Fibroblast of peridontal ligament (primary cell): ENCODE results near the gene ATF7.

Experiments
- DNase-seq: peaks from one replicate; pipeline ENCODE4 v3.0.0-alpha.2; 2010; ENCODE audit errors: extremely low read depth

ATF7 gene

DNA sequence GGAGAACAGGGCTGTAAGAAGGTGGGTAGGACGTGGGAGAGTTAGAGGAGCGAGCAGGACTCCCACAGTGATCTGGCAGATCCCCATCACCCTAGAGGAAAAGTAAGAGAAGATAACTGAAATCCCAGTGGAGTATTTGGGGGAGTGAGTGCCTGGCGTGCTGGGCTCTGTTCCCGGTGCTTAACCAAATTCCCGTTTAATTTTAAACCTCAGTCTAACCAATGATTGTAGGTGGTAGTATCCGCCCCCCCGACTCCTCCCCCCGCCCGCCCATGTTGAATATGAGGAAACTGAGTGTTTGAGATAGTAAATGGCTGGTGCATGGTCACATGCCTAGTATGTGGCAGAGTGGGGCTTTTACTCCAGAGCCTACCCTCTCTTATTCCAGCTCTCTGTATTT lies 123.9 kb downstream of the ATF7 start:
- peak; percentile 65 for DNase-seq

DNA sequence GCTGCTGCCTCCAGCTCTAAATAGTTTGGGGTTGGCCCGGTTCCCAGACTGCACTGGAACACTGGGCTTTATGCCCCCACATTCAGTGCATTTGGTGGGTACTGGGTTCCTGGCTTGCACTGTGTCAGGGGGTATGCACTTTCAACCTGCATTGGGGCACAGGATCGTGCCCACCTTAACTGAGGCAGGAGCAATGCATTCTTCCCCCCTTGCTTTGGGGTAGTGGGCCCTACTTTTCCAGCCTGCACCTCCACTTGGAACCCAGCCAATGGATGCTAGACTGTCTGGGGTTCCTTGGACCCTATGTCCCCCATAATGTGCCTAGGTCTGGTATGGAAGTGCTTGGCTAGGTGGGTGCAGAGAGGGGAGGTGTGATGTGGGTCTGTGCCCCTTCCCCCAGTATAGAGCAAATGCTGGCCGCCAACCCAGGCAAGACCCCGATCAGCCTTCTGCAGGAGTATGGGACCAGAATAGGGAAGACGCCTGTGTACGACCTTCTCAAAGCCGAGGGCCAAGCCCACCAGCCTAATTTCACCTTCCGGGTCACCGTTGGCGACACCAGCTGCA lies 124.5 kb downstream of the ATF7 start:
- no peak for DNase-seq

DNA sequence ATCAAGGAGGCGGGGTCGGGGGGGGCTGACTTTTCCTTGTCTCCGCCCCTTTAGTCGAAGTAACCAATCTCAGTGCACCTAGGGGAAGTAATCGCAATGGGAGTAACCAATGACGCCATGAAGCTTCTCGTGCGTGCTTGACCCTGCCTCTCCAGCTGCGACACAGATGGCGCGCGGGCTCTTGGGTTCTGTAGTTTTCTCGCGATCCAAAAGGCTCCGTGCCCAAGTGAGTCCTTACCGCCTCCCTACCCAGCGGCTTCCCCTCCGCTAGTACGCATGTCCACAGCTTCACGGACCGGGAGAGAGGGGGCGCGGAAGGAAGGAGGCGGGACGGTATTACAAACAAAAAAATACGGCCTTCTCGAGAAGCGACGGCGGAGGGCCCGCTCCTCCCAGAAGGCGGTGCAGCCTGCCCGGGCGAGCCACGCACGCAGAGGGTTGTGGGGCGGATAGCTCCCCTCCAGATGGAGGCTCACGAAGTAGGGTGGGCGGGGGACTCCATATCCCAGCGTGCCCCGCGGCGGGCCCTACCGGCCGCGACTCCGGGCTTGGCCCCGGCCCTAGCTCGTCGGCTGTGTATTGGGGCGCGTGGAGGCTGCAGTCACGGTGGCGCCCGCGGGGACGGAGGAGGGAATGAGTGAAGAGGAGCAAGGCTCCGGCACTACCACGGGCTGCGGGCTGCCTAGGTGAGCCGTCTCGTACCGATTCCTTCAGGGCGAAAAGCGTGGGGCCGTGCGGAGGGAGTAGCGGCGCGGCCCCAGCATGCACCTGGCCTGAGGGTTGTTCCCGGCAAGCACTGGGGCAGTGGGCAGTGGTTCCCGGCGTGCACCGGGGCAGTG lies 125.2 kb downstream of the ATF7 start, which contains the start of gene TARBP2:
Gene TARBP2, plus strand, starts transcription at position 508 of the 839 bp plus-strand sequence. Its CDS starts 126 bp downstream, at position 634.
- peak; percentile 100 for DNase-seq

DNA sequence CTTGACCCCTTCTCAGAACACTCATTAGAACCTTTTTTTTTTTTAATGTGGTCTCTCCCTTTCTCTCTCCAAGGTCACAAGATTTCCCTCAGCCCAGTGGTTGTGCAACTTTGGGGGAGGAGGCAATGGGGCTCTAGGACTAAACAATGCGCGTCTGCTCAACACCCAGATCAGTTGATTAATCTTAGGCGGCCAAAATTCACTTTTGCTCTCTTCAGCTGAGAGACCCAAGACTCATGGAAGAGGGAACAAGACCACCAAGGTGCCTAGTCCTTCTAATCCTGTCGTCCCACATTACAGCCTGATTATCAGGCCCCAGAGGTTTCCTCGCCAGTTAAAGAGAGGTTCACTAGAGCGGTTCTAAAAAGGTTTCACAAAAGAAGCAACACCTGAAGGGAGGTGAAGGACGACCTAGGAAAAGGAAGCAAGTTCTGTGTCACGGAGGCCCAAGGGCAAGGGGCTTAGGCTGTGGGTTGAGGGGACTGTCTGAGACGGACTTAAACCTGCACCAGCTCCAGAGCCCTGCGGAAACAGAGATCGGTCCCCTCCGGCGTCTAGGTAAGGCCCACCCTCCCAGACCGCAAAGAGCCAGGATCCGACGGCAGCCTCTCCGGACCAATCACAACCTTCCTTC lies 125.9 kb downstream of the ATF7 start:
- DNase-seq: peak; percentile 88

DNA sequence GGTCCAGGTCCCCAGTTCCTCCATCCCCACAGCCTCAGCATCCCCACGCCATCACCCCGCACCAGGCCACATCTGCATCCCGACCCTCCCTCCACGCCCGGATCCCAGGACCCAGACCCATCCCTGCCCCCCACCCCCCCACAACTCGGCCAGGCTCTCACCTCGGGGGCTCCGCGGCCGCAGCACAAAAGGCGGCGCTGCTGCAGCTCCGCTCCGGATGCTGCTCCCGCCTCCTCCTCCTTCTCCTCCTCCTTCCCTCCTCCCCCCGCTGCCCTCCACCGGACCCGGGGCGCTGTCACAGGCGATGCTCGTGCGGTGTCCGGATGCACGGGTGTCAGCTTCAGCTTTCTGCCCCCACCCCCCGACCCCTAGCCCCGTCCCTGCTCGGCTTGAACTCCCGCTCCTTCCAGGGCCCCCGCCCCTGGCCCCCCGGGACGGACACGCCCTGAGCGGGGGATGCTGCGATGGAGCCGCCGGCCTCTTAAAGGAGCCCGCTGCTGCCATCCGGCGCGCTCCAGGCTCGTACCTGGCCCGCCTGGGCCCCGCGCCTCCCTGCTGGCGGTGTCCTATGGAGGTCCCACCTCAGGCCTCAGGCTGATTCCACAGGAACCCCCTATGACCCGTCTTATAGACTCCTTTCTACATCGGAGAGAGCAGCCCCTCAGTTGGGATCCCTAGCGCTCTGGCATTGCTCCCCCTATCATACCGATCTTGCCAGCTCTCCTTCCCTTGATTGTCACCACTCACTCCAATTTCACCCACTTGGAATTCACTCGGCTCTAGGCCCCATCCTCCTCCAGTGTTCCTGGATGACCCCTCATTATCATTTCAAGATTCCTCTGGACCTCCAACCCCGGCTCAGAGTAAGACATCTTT lies 126.7 kb downstream of the ATF7 start, which contains the start of gene MAP3K12:
Gene MAP3K12, minus strand, starts transcription at position 193 of the 876 bp plus-strand sequence. CDS start 12,067 bp downstream, outside the sequence.
- DNase-seq: no peak

DNA sequence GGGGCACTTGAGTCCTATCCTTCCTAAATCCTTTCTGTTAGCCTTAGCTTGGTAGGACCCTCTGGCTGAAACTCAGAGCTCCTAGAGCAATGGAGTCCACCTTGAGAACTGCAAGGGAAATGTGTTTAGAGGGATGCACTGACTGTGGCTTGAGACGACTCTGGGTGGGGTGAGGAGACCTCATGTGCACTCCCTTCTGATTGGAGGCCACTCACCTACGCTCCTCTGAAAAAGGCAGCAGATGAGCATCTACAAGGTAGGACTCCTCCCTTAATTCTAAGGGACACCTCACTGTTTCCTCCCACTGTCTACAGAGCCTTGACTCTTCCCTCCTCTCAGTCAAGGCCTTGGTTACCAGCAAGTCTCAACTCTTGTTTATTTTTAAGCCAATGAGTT lies 127.9 kb downstream of the ATF7 start:
- DNase-seq: no peak

DNA sequence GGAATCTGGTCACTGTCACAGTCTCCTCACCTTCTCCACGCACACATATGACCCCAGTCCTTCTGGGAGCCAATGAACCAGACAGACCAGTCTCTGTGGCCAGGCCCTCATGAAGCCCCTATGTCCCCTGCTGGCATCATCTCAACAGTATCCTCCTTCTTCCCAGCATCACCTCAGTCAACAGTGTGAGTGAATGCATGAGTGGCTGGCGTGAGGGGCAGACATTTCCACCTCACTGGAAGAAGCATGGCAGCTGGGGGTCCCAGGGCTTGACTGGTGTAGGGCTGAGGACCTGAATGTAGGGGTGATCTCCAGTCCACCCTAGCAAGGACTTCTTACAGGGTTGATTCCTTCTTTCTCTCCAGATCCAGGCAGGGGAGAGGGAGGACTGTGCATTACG lies 128.7 kb downstream of the ATF7 start:
- DNase-seq: no peak

DNA sequence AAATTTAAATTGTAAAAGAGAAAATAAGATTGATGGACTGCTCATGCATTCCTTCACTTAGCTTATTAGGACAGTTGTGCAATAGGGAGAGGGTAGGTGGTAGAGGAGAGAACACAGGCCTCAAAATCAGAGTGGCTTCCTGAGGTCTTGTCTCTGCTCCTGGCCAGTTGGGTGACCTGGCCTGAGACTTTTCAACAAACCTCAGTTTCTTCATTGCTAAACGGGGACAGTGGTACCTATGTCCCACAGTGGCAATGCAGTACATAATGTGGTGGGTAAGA lies 129.5 kb downstream of the ATF7 start:
- no peak for DNase-seq

DNA sequence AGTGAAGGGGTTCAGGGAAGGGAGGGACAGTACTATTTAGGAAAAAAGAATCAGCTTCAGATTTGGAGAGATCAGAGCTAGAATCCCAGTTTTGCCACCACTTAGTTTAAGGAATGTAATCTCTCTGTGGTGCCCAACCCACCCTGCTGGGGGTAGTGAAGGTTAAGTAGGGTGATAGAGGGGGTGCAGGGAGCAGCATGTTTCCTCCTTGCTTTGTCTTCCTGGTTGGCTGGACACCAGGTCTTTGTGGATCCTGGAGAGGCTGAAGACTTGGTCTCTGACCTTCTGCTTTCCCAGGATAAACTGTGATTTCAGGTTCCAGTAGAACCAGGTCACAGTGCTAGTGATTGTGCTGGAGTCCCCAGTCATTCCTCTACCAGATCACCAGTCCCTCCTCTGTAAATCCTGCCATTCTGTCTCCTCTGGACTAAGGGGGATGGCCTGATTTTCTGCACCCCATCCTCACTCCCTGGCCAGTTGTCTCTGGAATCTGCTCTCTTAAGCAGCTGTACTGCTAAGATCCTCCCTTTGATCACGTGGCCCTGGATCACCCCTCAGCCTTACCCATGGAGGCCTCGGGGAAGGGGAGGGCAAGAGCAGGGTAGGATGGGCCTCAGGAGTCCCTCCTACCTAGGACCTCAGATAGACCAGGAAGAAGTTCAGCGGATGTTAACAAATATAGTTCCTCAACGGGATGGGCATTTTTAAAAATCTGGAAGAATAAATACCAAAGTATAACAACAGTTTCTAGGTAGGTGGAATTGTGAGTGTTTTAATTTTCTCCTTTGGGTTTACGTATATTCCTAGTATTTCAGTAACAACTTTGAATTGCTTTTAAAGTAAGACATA lies 130.1 kb downstream of the ATF7 start:
- peak; percentile 85 for DNase-seq

DNA sequence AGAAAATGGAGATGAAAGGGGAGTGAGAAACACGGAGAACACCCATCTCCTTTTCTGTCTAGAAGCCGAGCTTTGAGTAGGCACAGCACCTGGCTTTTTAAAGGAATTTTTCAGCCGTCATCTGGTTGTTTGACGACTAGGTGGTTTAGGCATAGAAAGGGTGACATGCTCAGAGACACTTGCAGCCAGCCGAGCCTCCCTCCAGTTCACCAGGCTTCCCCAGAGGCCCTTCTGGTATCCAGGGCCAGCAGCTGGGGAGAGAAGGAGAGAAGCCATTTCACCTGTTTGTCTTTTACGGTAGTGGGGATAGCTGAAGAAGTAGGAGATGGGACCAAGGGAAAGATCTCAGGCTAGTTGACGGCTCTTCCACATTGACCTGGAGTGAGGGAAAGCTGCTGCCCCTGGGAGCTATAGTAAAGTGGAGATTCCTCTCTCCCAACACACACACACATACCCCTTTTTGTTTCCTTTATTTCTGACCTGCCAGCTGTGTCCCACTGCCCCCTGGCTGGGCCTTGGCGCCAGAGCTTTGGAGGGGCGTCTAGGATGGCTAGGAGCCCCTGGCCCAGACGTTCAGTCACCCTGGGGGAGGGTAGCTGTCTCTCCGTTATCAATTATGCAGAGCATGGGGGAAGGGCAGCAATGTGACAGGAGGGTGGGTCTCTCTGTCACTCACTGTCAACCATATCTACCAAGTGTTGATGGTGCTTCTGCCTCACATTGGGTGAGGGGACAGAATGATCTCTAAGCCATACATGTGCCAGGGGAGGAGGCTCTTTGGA lies 132.4 kb downstream of the ATF7 start:
- DNase-seq: no peak

DNA sequence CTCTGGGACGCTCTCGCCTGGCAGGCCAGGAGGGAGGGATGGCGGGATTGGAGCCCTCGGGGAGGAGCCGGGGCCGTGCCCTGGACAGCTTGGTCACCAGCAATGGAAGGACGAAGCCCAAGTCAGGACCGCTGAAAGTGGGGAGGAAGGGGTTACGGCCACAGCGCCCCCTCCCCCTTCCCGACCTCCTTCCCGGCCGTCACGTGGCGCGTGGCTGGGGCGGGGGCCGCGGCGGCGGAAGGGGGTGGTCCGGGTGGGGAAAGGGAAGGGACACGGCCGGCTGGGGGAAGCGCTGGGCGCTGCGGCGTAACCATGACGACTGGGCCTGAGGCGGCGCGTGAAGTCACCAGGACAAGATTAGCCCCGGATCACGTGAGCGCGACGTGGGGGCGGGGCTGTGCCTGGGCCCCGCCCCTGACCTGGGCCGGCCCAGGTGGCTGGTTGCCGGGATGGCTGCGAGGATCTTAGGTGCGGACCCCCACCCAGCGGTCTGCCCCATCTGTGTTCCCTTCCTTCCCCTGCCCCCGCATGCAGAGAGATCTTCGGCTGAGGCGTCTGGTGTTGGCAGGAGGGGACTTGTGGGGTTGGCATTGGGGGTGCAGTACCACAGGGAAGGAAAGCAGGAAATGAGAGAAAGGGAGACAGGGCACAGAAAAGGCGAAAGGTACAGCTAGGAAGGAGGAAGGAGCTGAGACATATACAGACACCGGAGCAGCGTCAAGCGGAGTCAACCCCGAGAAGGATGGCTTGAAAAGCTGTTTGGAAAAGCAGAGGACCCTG lies 133.2 kb downstream of the ATF7 start:
- peak; percentile 82 for DNase-seq

DNA sequence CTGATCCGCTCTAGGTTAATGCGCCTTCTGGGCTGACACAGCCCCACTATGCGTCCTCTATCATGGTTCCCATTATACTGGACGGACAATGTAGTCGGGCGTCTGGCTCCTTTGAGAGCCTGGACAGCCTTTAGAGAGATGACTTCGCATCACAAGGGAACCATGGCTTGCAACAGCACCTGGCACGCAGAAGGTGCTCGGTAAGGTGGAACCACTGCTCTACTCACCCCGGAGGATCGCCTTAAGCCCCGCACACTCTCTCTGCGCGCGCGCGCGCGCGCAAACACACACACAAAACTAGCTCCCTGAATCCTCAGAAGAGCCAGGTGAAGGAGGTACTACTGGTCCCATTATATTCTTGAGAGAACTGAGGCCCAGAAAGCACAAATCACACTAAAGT lies 134.0 kb downstream of the ATF7 start:
- DNase-seq: no peak

DNA sequence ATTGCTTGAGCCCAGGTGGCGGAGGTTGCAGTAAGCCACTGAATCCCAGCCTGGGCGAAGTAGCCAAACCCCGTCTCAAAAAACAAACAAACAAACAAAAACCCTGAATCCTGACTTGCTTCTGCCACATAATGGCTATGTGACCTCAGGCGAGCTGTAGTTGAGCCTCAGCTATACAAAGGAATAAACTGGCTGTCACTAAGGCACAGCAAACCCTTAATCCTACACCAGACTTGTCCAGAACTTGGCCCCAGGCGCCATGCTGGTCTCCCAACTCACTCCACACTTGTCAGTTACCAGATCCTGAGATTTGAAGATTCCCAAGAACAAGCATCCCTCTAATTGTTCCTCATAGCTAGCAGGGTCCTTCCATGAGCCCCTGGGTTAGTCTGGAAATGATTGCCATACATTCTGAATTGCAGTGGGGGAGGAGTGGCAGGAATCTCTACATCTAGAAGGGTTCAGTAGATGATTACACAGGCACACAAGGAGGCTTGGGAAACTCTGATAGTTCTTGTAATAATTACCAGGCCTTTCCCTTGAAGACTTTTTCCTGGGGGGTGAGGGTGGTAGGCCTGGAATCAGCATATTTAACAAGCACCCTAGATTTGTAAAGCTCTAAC lies 136.8 kb downstream of the ATF7 start:
- no peak for DNase-seq

DNA sequence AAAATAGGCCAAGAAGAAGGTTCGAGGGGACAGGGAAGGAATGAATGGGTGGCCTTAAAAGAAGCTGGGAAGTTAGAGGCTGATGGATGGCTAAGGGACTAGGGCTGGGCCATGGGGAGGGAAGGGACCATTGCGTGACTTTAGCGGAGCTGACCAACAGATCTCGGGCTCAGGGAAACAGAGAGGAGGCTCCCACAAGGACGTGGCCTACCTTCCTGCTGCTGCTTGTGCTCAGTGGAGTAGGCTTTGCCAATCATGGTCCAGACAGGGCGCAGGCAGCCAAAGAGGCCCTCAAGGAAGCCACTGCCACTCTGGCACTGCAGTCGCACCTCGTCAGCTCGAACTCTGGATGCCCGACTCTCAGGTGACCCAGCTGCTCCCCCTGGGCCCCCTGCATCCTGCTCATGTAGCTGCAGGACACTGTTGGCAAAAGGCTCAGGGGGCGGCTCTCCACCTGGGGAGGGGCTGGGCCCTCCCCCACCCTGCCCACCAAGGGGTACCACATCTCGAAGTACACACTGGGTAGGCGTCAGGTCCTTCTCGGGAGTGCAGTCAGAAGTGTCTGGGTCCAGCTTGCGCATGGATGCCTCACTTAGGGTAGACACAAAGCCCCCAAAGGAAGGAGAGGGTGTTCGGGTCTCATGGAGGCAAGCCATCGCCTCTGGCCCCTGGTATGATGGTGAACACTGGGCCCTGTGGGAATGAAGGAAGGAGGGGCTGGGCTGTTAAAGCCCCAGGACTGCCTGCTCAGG lies 139.3 kb downstream of the ATF7 start:
- DNase-seq: no peak

DNA sequence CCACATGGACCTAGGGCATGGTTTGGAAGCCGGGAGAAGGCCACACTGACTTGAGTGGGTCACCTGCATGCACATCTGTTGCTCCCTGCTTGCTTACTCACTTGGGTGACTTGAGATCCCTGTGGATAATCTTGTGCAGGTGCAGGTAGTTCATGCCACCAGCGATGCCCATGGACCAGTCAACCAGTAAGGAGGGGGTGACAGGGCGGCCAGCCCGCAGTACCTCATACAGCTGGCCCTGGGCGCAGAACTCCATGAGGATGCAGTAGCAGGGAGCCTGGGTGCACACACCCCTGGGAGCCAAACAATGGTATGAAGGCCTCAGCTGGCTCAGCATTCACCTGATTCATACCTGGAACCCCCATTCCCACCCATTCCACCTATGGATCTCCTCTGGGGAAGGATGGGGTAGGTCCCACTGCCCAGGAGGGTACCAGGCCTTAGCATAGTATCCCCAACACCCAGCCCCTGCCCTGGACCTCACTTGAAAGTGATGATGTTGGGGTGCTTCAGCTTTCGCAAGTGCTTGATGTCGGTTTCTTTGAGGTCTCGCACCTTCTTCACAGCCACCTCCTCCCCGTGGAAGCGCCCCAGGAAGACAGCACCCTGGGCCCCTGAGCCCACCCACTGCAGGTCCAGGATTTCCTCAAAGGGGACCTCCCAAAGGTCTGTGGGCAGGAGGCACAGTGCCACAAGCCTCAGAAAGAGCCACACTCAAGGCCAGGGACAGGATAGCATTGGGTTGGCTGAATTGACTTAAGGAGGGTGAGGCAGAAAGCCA lies 140.0 kb downstream of the ATF7 start:
- no peak for DNase-seq

DNA sequence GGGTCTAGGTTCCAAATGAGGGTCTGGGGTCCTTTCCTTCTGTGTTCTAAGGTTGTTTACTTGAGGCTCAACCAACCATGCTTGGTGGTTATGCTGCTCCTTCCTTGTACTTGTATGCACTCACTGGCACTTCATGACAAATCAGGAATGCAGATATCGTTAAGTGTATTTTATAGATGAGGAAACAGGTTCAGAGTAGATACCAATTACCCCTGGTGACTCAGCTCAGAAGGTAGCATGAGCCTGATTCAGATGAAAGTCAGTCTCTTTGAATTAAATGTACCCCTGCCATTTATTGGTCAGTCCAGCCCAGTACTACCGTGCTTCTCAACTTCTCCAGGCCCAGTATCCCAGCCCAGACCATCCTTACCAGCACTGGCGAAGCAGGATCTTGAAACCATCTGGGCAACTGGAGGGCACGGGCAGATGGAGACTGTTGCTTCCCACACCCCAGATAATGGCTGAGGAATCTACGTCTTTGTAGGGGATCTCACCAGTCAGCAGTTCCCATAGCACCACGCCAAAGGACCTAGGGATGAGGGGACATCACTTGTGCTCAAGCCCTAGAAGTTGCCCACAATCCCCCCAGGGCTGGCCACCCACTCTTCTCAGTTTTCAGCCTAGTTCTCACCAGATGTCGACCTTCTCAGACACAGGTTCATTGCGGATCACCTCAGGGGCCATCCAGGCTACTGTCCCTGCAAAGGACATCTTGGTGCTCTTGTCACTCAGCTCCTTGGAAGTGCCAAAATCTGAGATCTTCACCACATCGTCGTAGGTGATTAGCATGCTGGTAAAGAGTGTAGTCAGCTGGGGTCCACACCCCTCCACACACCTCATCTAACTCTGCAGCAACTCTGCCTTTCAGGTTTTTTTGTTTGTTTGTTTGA lies 141.3 kb downstream of the ATF7 start:
- DNase-seq: no peak

DNA sequence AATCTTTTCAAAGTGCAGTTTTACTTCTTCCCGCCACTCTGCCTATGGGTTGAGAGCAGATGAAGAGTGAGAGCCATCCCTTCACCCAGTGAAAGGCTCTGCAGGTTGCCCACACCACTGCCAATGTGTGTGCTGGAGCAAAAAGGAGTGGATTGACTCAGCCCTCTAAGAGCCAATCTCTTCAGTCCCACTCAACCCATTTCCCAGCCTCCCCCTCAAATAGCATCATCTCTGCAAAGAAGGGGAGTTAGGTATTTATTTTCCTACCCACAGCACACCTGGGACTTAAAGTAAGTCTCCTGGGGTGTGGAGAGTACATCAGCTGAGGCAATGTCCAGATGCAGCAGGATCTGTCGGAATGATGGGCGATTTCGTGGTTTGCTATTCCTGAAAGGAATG lies 142.2 kb downstream of the ATF7 start:
- DNase-seq: no peak
